SK-N-SH (cell line): ENCODE results near the gene MYORG. TPM values are rescaled to one million over a fixed set of nuclear protein-coding genes. Genes with fewer than 3 reads are reported as not detected.

Source experiments
- CTCF ChIA-PET: fragments of 300-600, 350-600 bp; formaldehyde crosslinking; extraction: SDS; loops from one replicate; lab custom pipeline; 2021; lab: Yijun Ruan, JAX
- POLR2A ChIA-PET: fragments of 350-600 bp; sonication (Branson Sonifier 250); formaldehyde crosslinking; extraction: SDS; loops from one replicate; lab custom pipeline; 2020; ENCODE audit warnings: antibody characterized with exemption, inconsistent platforms; lab: Yijun Ruan, JAX
- DNase-seq: peaks from one replicate; pipeline ENCODE4 v3.0.0; 2012
- H2AFZ ChIP-seq: fragments of 200-600 bp; sonication (generic); 2 replicates; pipeline ENCODE4 v1.8.1; 2016; ENCODE audit warnings: antibody characterized with exemption, mild to moderate bottlenecking, low read depth
- H3F3A ChIP-seq: fragments of 200-600 bp; sonication (generic); replicated peaks from 2 replicates; pipeline ENCODE3; 2016; ENCODE audit warnings: antibody characterized with exemption, mild to moderate bottlenecking; ENCODE audit not compliant: insufficient read depth
- H3K27ac ChIP-seq, 2 experiments: fragments of 200-500 bp in 1 of 2; fragments of 200-600 bp in 1 of 2; sonication (Bioruptor generic) in 1 of 2; sonication (generic), shearing (Covaris generic) in 1 of 2; 2 replicates each; pipeline versions ENCODE4 v1.5.1 to v1.6.1; 2014 to 2016; ENCODE audit warnings: low read depth in 2 of 2, inconsistent platforms in 1 of 2, low read length in 1 of 2, mild to moderate bottlenecking in 1 of 2, mixed read lengths in 1 of 2
- H3K27me3 ChIP-seq: fragments of 200-600 bp; sonication (generic), shearing (Covaris generic); 2 replicates; pipeline ENCODE4 v1.6.1; 2016; ENCODE audit warnings: mixed run types; ENCODE audit not compliant: insufficient read depth
- H3K36me3 ChIP-seq, 2 experiments: fragments of 200-500 bp in 1 of 2; fragments of 200-600 bp in 1 of 2; sonication (Bioruptor generic) in 1 of 2; sonication (generic) in 1 of 2; replicated peaks in 1 of 2; 2 replicates each; pipeline versions ENCODE3 to v1.5.1; 2014 to 2016; ENCODE audit warnings: low read length in 1 of 2, mild to moderate bottlenecking in 1 of 2; ENCODE audit not compliant: insufficient read depth in 2 of 2, control insufficient read depth in 1 of 2
- H3K4me1 ChIP-seq, 2 experiments: fragments of 200-500 bp in 1 of 2; fragments of 200-600 bp in 1 of 2; sonication (Bioruptor generic) in 1 of 2; sonication (generic), shearing (Covaris generic) in 1 of 2; 2 replicates each; pipeline versions ENCODE4 v1.5.1 to v1.6.1; 2014 to 2016; ENCODE audit warnings: low read depth in 1 of 2, low read length in 1 of 2, mixed run types in 1 of 2; ENCODE audit not compliant: insufficient read depth in 2 of 2, control insufficient read depth in 1 of 2
- H3K4me2 ChIP-seq: fragments of 200-600 bp; sonication (generic), shearing (Covaris generic); 2 replicates; pipeline ENCODE4 v1.6.1; 2017; ENCODE audit warnings: mixed run types
- H3K4me3 ChIP-seq, 2 experiments: fragments of 200-500 bp in 1 of 2; fragments of 200-600 bp in 1 of 2; sonication (Bioruptor generic) in 1 of 2; sonication (generic), shearing (Covaris generic) in 1 of 2; 2 replicates each; pipeline versions ENCODE4 v1.5.1 to v1.8.1; 2014 to 2016; ENCODE audit warnings: low read depth in 2 of 2, inconsistent platforms in 1 of 2, low read length in 1 of 2, mild to moderate bottlenecking in 1 of 2, mixed read lengths in 1 of 2, moderate library complexity in 1 of 2
- H3K79me2 ChIP-seq: fragments of 200-600 bp; sonication (generic); 2 replicates; pipeline ENCODE4 v1.8.1; 2017; ENCODE audit warnings: mild to moderate bottlenecking; ENCODE audit not compliant: insufficient read depth
- H3K9ac ChIP-seq: fragments of 200-600 bp; sonication (generic); 2 replicates; pipeline ENCODE4 v1.6.1; 2017; ENCODE audit warnings: mixed run types
- H3K9me2 ChIP-seq: fragments of 200-600 bp; sonication (generic); 2 replicates; pipeline ENCODE4 v1.6.1; 2017; ENCODE audit warnings: mixed run types
- H3K9me3 ChIP-seq: fragments of 200-600 bp; sonication (generic); 2 replicates; pipeline ENCODE4 v1.6.1; 2017; ENCODE audit warnings: mixed run types, mild to moderate bottlenecking, moderate library complexity
- H4K20me1 ChIP-seq: fragments of 200-600 bp; sonication (generic); 2 replicates; pipeline ENCODE4 v1.6.1; 2017; ENCODE audit warnings: mild to moderate bottlenecking, mixed run types; ENCODE audit not compliant: insufficient read depth
- CHD2 ChIP-seq: fragments of 150-350 bp; IDR thresholded peaks from 2 replicates; pipeline ENCODE4 v1.6.1; 2018; ENCODE audit warnings: low read length; ENCODE audit not compliant: partially characterized antibody
- EP300 ChIP-seq, 2 experiments: IDR thresholded peaks; 2 replicates each; pipeline versions ENCODE4 v1.4.0 to v1.6.1; 2012; ENCODE audit warnings: borderline replicate concordance in 1 of 2, low read depth in 1 of 2, low read length in 1 of 2
- FOSL2 ChIP-seq: IDR thresholded peaks from 2 replicates; pipeline ENCODE4 v1.4.0; 2012; ENCODE audit warnings: low read depth, mild to moderate bottlenecking, moderate library complexity, borderline replicate concordance
- FOXJ3 ChIP-seq: sonication (generic); formaldehyde crosslinking; IDR thresholded peaks from 2 replicates; pipeline ENCODE4 v1.5.1; 2020; ENCODE audit warnings: mild to moderate bottlenecking, missing genetic modification reagents
- NFIC ChIP-seq: IDR thresholded peaks from 2 replicates; pipeline ENCODE4 v1.4.0; 2012; ENCODE audit warnings: borderline replicate concordance
- NRF1 ChIP-seq: IDR thresholded peaks from 2 replicates; pipeline ENCODE4 v1.6.1; 2012; ENCODE audit warnings: low read depth, mild to moderate bottlenecking, low read length
- PBX3 ChIP-seq: IDR thresholded peaks from 2 replicates; pipeline ENCODE4; 2012
- RCOR1 ChIP-seq: fragments of 150-350 bp; IDR thresholded peaks from 2 replicates; pipeline ENCODE4 v1.6.1; 2017; ENCODE audit warnings: antibody characterized with exemption, low read length
- REST ChIP-seq: IDR thresholded peaks from 2 replicates; pipeline ENCODE4 v1.6.1; 2012; ENCODE audit warnings: mild to moderate bottlenecking, low read depth, low read length, moderate library complexity
- RFX5 ChIP-seq: IDR thresholded peaks from 2 replicates; pipeline ENCODE4 v1.6.1; 2012; ENCODE audit warnings: mild to moderate bottlenecking, improper control_type of control experiment, low read length
- SIN3A ChIP-seq: IDR thresholded peaks from 2 replicates; pipeline ENCODE4 v1.6.1; 2012; ENCODE audit warnings: low read depth, mild to moderate bottlenecking, low read length, moderate library complexity, borderline replicate concordance
- SMC3 ChIP-seq: IDR thresholded peaks from 2 replicates; pipeline ENCODE4 v1.6.1; 2012; ENCODE audit warnings: low read depth, low read length, improper control_type of control experiment
- TEAD4 ChIP-seq: IDR thresholded peaks from 2 replicates; pipeline ENCODE4 v1.4.0; 2012; ENCODE audit warnings: mild to moderate bottlenecking, borderline replicate concordance; ENCODE audit not compliant: insufficient read depth
- USF1 ChIP-seq: IDR thresholded peaks from 2 replicates; pipeline ENCODE4 v1.4.0; 2012; ENCODE audit warnings: low read depth, borderline replicate concordance
- USF2 ChIP-seq: fragments of 150-350 bp; IDR thresholded peaks from 2 replicates; pipeline ENCODE4 v1.6.1; 2017; ENCODE audit warnings: antibody characterized with exemption, low read length, low read depth, borderline replicate concordance
- YY1 ChIP-seq: IDR thresholded peaks from 2 replicates; pipeline ENCODE4 v1.4.0; 2012; ENCODE audit warnings: low read depth, mild to moderate bottlenecking
- WGBS: methylation state at CpG from one replicate; pipeline ENCODE4 v1.1.6; 2017; ENCODE audit warnings: low lambda C conversion rate; 5-methylcytosine and 5-hydroxymethylcytosine counted together
- polyA plus RNA-seq, 3 experiments: library from polyadenylated mRNA; depleted of rRNA; stranded (reverse); fragments of >200 nt; gene quantifications; 2 replicates each; pipeline ENCODE4 v1.2.3, GENCODE V29; 2012
- TF ChIP-seq, protein P1 (sequence below): fragments of 150-350 bp; IDR thresholded peaks from 2 replicates; pipeline ENCODE4 v1.6.1; 2016; ENCODE audit warnings: mild to moderate bottlenecking, low read depth, low read length

MYORG gene
- polyA plus RNA-seq, 1 of the 3 experiments (the other 2 are of a cell fraction): 1.1 TPM

- DNase-seq: no peak
- Histone ChIP-seq H3K4me1 (no peaks in the 10 kb centered on the region), H3K4me3 (no peak overlapping the region), H3K9me3 (no peaks in the 10 kb centered on the region), H3K79me2 (peaks cover 29% of the 10 kb centered on the region; the same call in 1 of the 2 replicates), H3K9ac (no peak overlapping the region), H3K27ac (no peak overlapping the region), H4K20me1 (no peaks in the 10 kb centered on the region), H3K9me2 (no peaks in the 10 kb centered on the region), H3F3A (peaks cover 3% of the 10 kb centered on the region), H3K27me3 (no peaks in the 10 kb centered on the region), H3K36me3 (no peaks in the 10 kb centered on the region), H3K4me2 (no peak overlapping the region), H2AFZ (no peak overlapping the region)
- TF ChIP-seq REST (no peak), TEAD4 (no peak), YY1 (no peak), NFIC (no peak), CHD2 (no peak), SIN3A (no peak), USF2 (no peak), NRF1 (no peak), EP300 (IDR thresholded peaks at IDR 0.05; ENCODE audit: borderline replicate concordance in 1 of 2, low read depth in 1 of 2, low read length in 1 of 2) (no peak), PBX3 (no peak), SMC3 (no peak), RCOR1 (no peak), FOXJ3 (CRISPR knock-in tag) (no peak), RFX5 (no peak), FOSL2 (no peak), USF1 (no peak)
- TF ChIP-seq, protein P1, sequence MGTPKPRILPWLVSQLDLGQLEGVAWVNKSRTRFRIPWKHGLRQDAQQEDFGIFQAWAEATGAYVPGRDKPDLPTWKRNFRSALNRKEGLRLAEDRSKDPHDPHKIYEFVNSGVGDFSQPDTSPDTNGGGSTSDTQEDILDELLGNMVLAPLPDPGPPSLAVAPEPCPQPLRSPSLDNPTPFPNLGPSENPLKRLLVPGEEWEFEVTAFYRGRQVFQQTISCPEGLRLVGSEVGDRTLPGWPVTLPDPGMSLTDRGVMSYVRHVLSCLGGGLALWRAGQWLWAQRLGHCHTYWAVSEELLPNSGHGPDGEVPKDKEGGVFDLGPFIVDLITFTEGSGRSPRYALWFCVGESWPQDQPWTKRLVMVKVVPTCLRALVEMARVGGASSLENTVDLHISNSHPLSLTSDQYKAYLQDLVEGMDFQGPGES: no peak
- 95% methylated on average over 40 of the region's 44 CpGs for WGBS
- CTCF ChIA-PET: interaction anchor here (0.8 to 1.1 kb wide), 3 partner anchors 14 to 182 kb away, joined by 3 to 6 read pairs (median 3); no protein-coding TSS in a partner anchor
- POLR2A ChIA-PET: no interaction called here
Observed at GRCh38 chr9:34318163-34318790, 58.4 kb downstream of the MYORG start.
